Subcutaneous abdominal adipose tissue (tissue), 5 donors: Measurements from ENCODE around the gene CUL1.

ENCODE experiments used
- H3K27ac ChIP-seq: one replicate; pipeline ENCODE4 v1.7.0; 2013; ENCODE audit warnings: low read depth, mild to moderate bottlenecking, inconsistent platforms, low read length, moderate library complexity
- H3K27me3 ChIP-seq, 5 donors: one replicate each; pipeline ENCODE4 v1.7.0; 2013; ENCODE audit warnings: low read length in 5 of 5, inconsistent platforms in 1 of 5; ENCODE audit not compliant: control insufficient read depth in 5 of 5, insufficient read depth in 4 of 5
- H3K36me3 ChIP-seq, 5 donors: one replicate each; pipeline ENCODE4 v1.7.0; 2013; ENCODE audit warnings: low read length in 5 of 5; ENCODE audit not compliant: control insufficient read depth in 5 of 5, insufficient read depth in 5 of 5
- H3K4me1 ChIP-seq, 5 donors: one replicate each; pipeline ENCODE4 v1.7.0; 2013; ENCODE audit warnings: low read length in 5 of 5, mild to moderate bottlenecking in 3 of 5, moderate library complexity in 1 of 5; ENCODE audit not compliant: control insufficient read depth in 5 of 5, insufficient read depth in 5 of 5
- H3K4me3 ChIP-seq, 5 donors: one replicate each; pipeline ENCODE4 v1.7.0; 2013; ENCODE audit warnings: low read length in 5 of 5, low read depth in 1 of 5
- H3K9ac ChIP-seq, 5 donors: one replicate each; pipeline ENCODE4 v1.7.0; 2013; ENCODE audit warnings: low read length in 5 of 5, mild to moderate bottlenecking in 4 of 5, moderate library complexity in 3 of 5
- H3K9me3 ChIP-seq, 5 donors: one replicate each; pipeline ENCODE4 v1.7.0; 2013; ENCODE audit warnings: low read length in 5 of 5; ENCODE audit not compliant: control insufficient read depth in 5 of 5
- donor health status: healthy.
- donor health status: healthy.
- donor health status: healthy.
- donor health status: healthy.
- donor health status: healthy.

Gene CUL1

GRCh38 chr7:148830897-148831692 lies 132.4 kb downstream of the CUL1 start:
- Histone ChIP-seq H3K4me3 (no peak overlapping the region), H3K9ac (no peak overlapping the region), H3K27me3 (no peaks in the 10 kb centered on the region), H3K27ac (no peak overlapping the region), H3K4me1 (no peaks in the 10 kb centered on the region), H3K9me3 (no peaks in the 10 kb centered on the region), H3K36me3 (peaks cover 0 to 6% (median 0%) of the 10 kb centered on the region in 5 donors)

DNA sequence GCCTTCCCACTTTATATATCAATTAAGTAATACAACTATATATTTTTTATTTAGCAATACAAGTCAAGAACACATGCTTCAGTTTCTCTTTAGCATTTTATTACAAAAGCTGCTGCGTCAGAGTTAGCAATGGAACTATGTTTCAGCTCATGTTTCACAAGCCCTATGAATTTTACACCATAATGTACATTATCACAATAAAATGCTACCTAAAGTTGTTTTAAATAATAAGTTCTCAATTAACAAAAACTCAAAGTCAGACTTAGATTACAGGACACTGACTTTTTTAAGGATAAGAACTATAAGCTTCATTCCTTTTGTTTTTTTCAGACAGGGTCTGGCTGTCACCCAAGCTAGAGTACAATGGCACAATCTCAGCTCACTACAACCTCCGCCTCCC lies 133.1 kb downstream of the CUL1 start:
- Histone ChIP-seq H3K27me3 (no peaks in the 10 kb centered on the region), H3K4me1 (no peaks in the 10 kb centered on the region), H3K36me3 (peaks cover 0 to 3% (median 0%) of the 10 kb centered on the region in 5 donors)

GRCh38 chr7:148834605-148835004 lies 135.9 kb downstream of the CUL1 start:
- H3K4me1 ChIP-seq = no peaks in the 10 kb centered on the region
- no peak overlapping the region for H3K4me3 ChIP-seq

More for the DNA sequence above, 133.1 kb downstream of the CUL1 start:
- no peak overlapping the region for H3K4me3 ChIP-seq
- no peak overlapping the region for H3K9ac ChIP-seq
- no peaks in the 10 kb centered on the region for H3K9me3 ChIP-seq
- no peak overlapping the region for H3K27ac ChIP-seq

DNA sequence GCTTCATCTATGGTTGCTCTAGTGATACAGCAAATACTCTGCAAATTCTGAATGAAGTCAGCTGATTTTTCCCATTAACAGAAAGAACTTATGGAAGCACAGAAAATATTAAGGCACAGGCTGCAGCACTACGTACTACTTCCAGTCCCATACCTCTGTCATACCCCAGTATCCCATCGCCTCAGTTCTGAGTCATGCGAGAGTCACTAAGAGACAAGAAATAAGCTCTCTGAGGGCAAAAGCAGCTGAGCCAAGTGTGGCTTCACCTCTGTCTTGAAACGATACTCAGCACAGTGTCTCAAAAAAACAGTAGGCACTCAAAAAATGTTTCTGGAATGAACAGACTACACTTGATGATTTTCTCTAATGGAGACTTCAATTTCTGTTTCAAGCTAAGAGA lies 137.2 kb downstream of the CUL1 start:
- Histone ChIP-seq H3K36me3 (no peaks in the 10 kb centered on the region), H3K4me3 (no peak overlapping the region), H3K27ac (no peak overlapping the region), H3K4me1 (no peaks in the 10 kb centered on the region), H3K9ac (no peak overlapping the region), H3K27me3 (no peaks in the 10 kb centered on the region), H3K9me3 (no peaks in the 10 kb centered on the region)

More at GRCh38 chr7:148834605-148835004, 135.9 kb downstream of the CUL1 start:
- no peaks in the 10 kb centered on the region for H3K9me3 ChIP-seq
- no peak overlapping the region for H3K9ac ChIP-seq
- no peaks in the 10 kb centered on the region for H3K27me3 ChIP-seq
- no peaks in the 10 kb centered on the region for H3K36me3 ChIP-seq
- H3K27ac ChIP-seq = no peak overlapping the region

DNA sequence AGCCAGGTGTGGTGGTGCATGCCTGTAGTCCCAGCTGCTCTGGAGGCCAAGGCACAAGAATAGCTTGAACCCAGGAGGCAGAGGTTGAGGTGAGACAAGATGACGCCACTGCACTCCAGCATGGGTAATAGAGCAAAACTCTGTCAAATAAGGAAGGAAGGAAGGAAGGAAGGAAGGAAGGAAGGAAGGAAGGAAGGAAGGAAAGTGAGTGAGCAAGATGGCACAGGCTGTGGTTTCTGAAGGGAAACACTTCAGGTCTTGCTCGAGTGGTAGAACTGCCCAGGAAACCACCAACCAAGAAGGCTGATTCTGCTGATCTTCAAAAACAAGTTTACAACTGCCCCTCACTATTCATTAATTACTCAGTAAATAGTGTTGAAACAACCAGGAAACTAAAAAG lies 140.2 kb downstream of the CUL1 start:
- no peaks in the 10 kb centered on the region for H3K27me3 ChIP-seq
- H3K9ac ChIP-seq = no peak overlapping the region
- no peaks in the 10 kb centered on the region for H3K36me3 ChIP-seq
- H3K4me1 ChIP-seq = no peaks in the 10 kb centered on the region
- no peaks in the 10 kb centered on the region for H3K9me3 ChIP-seq
- no peak overlapping the region for H3K4me3 ChIP-seq
- no peak overlapping the region for H3K27ac ChIP-seq

- Histone ChIP-seq H3K27me3 (no peaks in the 10 kb centered on the region), H3K9me3 (no peaks in the 10 kb centered on the region), H3K4me1 (no peaks in the 10 kb centered on the region), H3K4me3 (no peak overlapping the region), H3K9ac (no peak overlapping the region), H3K27ac (no peak overlapping the region), H3K36me3 (no peaks in the 10 kb centered on the region)
Observed at GRCh38 chr7:148847815-148848734, 149.4 kb downstream of the CUL1 start.

DNA sequence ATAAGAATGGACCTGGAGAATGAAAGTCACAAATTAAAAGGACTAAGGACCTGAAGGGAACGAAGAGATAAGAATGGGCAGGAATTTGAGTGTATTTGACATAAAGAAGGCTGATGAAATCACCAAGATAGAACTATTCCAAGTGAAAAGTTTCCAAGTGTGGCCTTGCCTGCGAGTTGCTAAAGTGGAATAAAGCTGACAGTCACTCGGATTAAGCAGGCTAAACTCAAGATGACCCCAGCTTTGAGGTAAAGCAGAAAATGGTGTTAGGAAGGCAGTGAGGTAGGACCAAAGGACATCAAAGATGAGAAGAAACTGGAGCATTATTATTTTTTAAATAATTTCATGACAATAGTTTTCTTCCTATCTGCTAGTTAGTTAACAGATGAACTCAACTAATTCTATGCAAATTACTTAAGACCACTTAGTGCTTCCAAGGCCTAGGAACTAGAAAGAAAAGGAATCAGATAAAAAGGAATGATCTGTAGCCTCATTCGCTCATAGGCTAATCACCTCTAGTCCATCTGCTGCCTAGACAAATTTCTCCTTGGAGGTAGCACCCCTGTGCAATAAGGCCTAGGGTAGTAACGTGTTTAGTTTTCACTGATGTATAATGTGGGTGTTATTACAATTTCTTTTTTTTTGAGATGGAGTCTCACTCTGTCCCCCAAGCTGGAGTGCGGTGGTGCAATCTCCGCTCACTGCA lies 150.8 kb downstream of the CUL1 start:
- H3K9me3 ChIP-seq = no peaks in the 10 kb centered on the region
- no peak overlapping the region for H3K9ac ChIP-seq
- no peaks in the 10 kb centered on the region for H3K27me3 ChIP-seq
- no peaks in the 10 kb centered on the region for H3K36me3 ChIP-seq
- H3K4me1 ChIP-seq = no peaks in the 10 kb centered on the region
- no peak overlapping the region for H3K4me3 ChIP-seq
- no peak overlapping the region for H3K27ac ChIP-seq

DNA sequence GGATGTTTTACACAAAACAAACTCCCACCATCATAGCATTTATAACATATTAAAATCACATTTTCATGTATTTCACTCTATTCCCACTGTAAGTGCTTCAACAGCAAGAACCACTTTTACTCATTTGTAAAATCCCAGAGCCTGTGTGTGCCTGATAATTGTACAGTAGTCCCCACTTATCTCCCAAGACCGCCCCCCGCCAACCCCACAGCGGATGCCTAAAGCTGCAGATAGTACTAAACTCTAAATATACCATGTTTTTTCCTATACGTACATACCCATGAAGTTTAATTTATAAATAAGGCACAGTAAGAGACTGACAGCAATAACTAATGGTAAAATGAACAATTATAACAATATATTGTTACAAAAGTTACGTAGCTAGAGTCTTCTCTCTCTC lies 151.9 kb downstream of the CUL1 start:
- Histone ChIP-seq H3K4me1 (no peaks in the 10 kb centered on the region), H3K9ac (no peak overlapping the region), H3K27me3 (no peaks in the 10 kb centered on the region), H3K36me3 (no peaks in the 10 kb centered on the region), H3K9me3 (no peaks in the 10 kb centered on the region), H3K27ac (no peak overlapping the region), H3K4me3 (no peak overlapping the region)
